Measurements from ENCODE around the gene SPAG4.
A peak's percentile ranks its signal among the peaks of the same experiment; 100 is the strongest.

Gene SPAG4

GRCh38 chr20:35615667-35616464 lies at the start of gene SPAG4:
TSS of gene SPAG4 (plus strand) at chr20:35615829. CDS start at chr20:35616004, 175 bp downstream.
- Mint-ChIP-seq H3K4me3 (peak within 1 kb of the TSS; percentile 88), H3K9me3 (no peaks in the 10 kb centered on the region), H3K27ac (peak within 1 kb of the TSS; percentile 92), H3K4me1 (peaks cover 41% of the 10 kb centered on the region), H3K27me3 (no peaks in the 10 kb centered on the region), H3K36me3 (no peaks in the 10 kb centered on the region)

DNA sequence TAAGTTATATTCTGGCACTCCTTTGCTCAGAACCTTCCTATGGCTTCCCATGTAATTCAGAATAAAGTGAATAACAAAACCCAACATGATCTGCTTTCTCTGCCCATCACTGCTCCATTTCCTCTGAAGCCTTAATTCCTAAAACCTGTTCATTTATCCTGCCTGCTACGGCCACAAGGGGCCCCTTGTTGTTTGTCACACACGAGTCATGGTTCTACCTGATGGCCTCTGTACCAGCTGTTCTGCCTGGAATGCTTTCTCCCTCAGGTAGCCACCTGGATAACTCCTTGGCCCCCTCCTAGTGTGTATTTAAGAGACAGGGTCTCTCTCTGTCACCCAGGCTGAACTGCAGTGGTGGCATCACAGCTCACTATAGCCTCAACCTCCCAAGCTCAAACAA lies 47.0 kb upstream of the SPAG4 start:
- H3K9me3 Mint-ChIP-seq, result peaks cover 6% of the 10 kb centered on the region
- no peak overlapping the region for H3K4me3 Mint-ChIP-seq
- H3K36me3 Mint-ChIP-seq, result peaks cover 2% of the 10 kb centered on the region
- no peak overlapping the region for H3K27ac Mint-ChIP-seq
- no peaks in the 10 kb centered on the region for H3K27me3 Mint-ChIP-seq
- no peaks in the 10 kb centered on the region for H3K4me1 Mint-ChIP-seq

DNA sequence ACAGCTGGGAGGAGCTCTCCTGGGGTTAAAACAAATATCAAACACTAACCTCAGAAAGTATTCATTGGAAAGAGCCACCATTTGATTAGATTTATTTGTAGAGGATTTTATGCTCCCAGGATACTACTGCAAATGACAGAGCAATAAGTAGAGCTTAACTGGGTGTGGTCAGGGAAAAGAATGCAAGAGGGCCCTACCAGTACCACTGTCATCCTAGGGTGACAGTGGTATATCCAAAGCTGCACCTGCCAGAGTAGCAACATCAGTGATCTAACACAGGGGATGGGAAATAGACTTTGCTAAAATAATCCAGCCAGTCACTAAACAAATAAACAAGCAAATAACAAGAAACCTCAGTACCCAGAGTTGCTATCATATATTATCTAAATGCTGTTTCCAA lies 44.1 kb upstream of the SPAG4 start:
- H3K36me3 Mint-ChIP-seq, result peaks cover 5% of the 10 kb centered on the region
- no peaks in the 10 kb centered on the region for H3K27me3 Mint-ChIP-seq
- no peak overlapping the region for H3K27ac Mint-ChIP-seq
- peaks cover 10% of the 10 kb centered on the region for H3K9me3 Mint-ChIP-seq
- no peaks in the 10 kb centered on the region for H3K4me1 Mint-ChIP-seq
- H3K4me3 Mint-ChIP-seq, result no peak overlapping the region

DNA sequence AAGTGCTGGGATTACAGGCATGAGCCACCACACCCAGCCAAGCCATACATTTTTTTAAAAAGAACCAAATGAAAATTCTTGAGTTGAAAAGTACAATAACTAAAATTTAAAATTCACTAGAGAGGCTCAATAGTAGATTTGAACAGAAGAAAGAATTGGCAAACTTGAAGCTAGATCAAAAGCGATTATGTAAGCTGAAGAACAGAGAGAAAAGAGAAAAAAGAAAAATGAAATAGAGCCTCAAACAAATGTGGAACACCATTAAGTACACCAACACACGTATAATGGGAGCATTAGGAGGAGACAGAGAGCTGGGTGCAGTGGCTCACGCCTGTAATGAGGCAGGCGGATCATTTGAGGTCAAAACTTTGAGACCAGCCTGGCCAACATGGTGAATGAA lies 42.8 kb upstream of the SPAG4 start:
- Mint-ChIP-seq H3K27me3 (no peaks in the 10 kb centered on the region), H3K36me3 (peaks cover 5% of the 10 kb centered on the region), H3K4me1 (no peaks in the 10 kb centered on the region), H3K4me3 (no peak overlapping the region), H3K9me3 (peaks cover 10% of the 10 kb centered on the region), H3K27ac (no peak overlapping the region)

- Mint-ChIP-seq H3K4me3 (no peak overlapping the region), H3K36me3 (peaks cover 5% of the 10 kb centered on the region), H3K9me3 (peaks cover 10% of the 10 kb centered on the region), H3K4me1 (no peaks in the 10 kb centered on the region), H3K27ac (no peak overlapping the region), H3K27me3 (no peaks in the 10 kb centered on the region)
These were observed 39.7 kb upstream of the SPAG4 start for GRCh38 chr20:35575958-35576357.

- Mint-ChIP-seq H3K36me3 (peaks cover 5% of the 10 kb centered on the region), H3K4me3 (no peak overlapping the region), H3K27ac (no peak overlapping the region), H3K27me3 (no peaks in the 10 kb centered on the region), H3K9me3 (peaks cover 16% of the 10 kb centered on the region), H3K4me1 (no peaks in the 10 kb centered on the region)
These were observed 38.8 kb upstream of the SPAG4 start for GRCh38 chr20:35576816-35577215.

GRCh38 chr20:35578469-35578868 lies 37.2 kb upstream of the SPAG4 start:
- Mint-ChIP-seq H3K27me3 (no peaks in the 10 kb centered on the region), H3K4me3 (no peak overlapping the region), H3K9me3 (peaks cover 10% of the 10 kb centered on the region), H3K36me3 (peaks cover 3% of the 10 kb centered on the region), H3K4me1 (no peaks in the 10 kb centered on the region), H3K27ac (no peak overlapping the region)

- Mint-ChIP-seq H3K4me3 (no peak overlapping the region), H3K9me3 (peaks cover 7% of the 10 kb centered on the region), H3K36me3 (no peaks in the 10 kb centered on the region), H3K4me1 (no peaks in the 10 kb centered on the region), H3K27ac (no peak overlapping the region), H3K27me3 (no peaks in the 10 kb centered on the region)
These were observed 36.4 kb upstream of the SPAG4 start for GRCh38 chr20:35579196-35579595.

DNA sequence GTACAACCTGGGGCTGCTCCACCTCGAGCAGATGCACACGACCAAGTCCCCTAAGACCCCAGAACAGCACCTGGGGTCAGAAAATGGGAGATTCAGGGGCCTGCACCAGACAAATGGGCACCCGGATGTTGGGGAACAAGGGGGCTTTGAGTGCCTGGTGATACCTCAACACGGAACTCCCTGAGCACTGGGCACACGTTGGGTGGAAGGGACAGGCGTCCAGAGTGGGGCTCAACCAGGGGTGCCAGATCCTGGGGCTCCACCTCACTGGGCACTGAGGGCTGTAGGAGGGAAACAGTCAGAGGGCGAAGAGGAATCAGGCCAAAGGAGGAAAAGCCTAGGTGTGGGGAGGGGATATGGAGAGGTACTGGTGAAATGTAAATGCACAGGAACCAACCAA lies 33.5 kb upstream of the SPAG4 start:
- no peak overlapping the region for H3K4me3 Mint-ChIP-seq
- peaks cover 6% of the 10 kb centered on the region for H3K9me3 Mint-ChIP-seq
- no peak overlapping the region for H3K27ac Mint-ChIP-seq
- H3K27me3 Mint-ChIP-seq, result no peaks in the 10 kb centered on the region
- no peaks in the 10 kb centered on the region for H3K36me3 Mint-ChIP-seq
- H3K4me1 Mint-ChIP-seq, result no peaks in the 10 kb centered on the region

- Mint-ChIP-seq H3K4me1 (no peaks in the 10 kb centered on the region), H3K4me3 (no peak overlapping the region), H3K27ac (no peak overlapping the region), H3K36me3 (no peaks in the 10 kb centered on the region), H3K9me3 (peaks cover 6% of the 10 kb centered on the region), H3K27me3 (no peaks in the 10 kb centered on the region)
These were observed 32.8 kb upstream of the SPAG4 start for GRCh38 chr20:35582741-35583404.

DNA sequence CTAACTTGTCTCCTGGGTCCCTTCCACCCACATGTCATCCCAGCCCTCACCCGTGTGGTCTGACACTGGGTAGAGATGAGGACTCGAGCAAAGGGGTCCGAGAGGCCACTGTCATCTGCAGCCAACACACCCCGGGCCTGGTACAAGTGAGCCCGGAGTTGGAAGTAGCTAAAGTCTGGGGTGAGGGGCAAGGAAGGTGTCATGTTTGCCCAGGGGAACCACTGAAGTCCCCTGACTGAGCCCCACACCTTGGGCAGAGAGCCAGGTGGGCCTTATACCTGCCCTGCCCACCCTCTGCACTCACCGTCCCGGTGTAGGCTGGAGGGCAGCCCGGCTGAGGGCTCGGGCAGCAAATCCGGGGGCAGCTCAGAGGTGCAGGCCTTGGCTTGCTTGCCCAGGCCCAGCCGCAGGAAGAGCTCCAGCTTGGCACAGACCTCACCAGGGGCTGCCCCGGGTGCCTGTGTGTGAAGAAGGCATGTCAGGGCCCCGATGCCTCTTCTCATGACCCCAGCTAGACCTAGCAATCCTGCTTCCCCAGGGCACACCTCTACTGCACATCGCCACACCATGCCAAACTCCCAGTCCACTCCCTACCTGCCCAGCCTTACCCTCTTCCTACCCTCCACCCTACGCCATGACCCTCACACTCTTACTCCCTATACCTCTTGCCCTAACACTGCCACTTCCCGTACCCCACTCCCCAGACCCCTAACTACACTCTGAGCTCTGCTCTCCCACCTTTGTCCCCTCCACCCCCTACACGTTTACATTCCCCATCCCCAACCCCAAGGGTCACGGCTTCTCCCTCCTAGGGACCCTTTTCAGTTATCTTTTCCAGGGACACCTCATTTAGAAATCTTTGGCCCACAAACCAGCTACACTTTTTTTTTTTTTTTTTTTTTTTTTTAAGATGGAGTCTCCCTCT lies 31.7 kb upstream of the SPAG4 start:
- peaks cover 6% of the 10 kb centered on the region for H3K9me3 Mint-ChIP-seq
- no peaks in the 10 kb centered on the region for H3K4me1 Mint-ChIP-seq
- no peaks in the 10 kb centered on the region for H3K36me3 Mint-ChIP-seq
- no peak overlapping the region for H3K4me3 Mint-ChIP-seq
- no peak overlapping the region for H3K27ac Mint-ChIP-seq
- H3K27me3 Mint-ChIP-seq, result no peaks in the 10 kb centered on the region

DNA sequence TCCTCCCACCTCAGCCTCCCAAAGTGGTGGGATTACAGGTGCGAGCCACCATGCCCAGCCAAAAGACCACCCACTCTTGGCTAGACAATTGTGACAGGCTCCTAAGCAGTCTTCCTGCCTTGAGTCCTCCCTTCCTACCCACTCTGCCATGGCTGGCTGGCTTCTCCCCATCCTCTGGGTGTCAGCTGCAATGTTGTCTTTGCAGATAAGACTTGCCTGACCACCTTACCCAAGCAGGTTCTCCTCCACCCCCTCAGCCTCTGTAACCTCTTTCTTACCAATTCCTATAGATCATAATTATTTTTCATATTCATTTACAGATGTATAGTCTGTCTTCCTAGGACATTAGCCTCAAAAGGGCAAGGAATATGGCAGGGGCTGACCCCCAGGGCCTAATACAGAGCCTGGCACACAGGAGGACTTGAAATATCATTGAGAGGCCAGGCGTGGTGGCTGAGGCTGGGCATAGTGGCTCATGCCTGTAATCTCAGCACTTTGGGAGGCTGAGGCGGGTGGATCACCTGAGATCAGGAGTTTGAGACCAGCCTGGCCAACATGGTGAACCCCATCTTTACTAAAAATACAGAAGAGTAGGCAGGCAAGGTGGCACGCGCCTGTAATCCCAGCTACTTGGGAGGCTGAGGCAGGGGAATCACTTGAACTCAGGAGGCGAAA lies 28.7 kb upstream of the SPAG4 start:
- Mint-ChIP-seq H3K4me3 (no peak overlapping the region), H3K4me1 (no peaks in the 10 kb centered on the region), H3K27me3 (no peaks in the 10 kb centered on the region), H3K27ac (no peak overlapping the region), H3K36me3 (no peaks in the 10 kb centered on the region), H3K9me3 (no peaks in the 10 kb centered on the region)

DNA sequence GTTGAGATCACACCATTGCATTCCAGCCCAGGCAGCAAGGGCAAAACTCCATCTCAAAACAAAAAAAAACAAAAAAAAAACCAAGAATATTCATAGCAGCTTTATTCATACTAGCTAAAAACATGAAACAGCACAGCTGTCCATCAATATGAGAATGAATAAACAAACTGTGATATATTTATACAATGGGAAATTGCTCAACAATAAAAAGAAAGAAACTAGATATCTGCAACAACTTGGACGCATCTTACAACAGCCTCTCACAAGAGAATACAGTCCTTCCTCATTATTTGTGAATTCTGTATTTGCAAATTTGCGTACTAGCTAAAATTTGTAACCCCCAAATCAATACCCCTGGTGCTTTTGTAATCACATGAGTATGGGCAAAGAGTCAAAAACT lies 28.2 kb upstream of the SPAG4 start:
- no peaks in the 10 kb centered on the region for H3K9me3 Mint-ChIP-seq

GRCh38 chr20:35588397-35588796 lies 27.2 kb upstream of the SPAG4 start:
- no peaks in the 10 kb centered on the region for H3K9me3 Mint-ChIP-seq
- H3K27me3 Mint-ChIP-seq, result no peaks in the 10 kb centered on the region
- no peaks in the 10 kb centered on the region for H3K36me3 Mint-ChIP-seq
- H3K4me1 Mint-ChIP-seq, result no peaks in the 10 kb centered on the region
- H3K4me3 Mint-ChIP-seq, result no peak overlapping the region
- H3K27ac Mint-ChIP-seq, result no peak overlapping the region

More for the DNA sequence above, 28.2 kb upstream of the SPAG4 start:
- Mint-ChIP-seq H3K27me3 (no peaks in the 10 kb centered on the region), H3K27ac (no peak overlapping the region), H3K4me1 (no peaks in the 10 kb centered on the region), H3K4me3 (no peak overlapping the region), H3K36me3 (no peaks in the 10 kb centered on the region)

DNA sequence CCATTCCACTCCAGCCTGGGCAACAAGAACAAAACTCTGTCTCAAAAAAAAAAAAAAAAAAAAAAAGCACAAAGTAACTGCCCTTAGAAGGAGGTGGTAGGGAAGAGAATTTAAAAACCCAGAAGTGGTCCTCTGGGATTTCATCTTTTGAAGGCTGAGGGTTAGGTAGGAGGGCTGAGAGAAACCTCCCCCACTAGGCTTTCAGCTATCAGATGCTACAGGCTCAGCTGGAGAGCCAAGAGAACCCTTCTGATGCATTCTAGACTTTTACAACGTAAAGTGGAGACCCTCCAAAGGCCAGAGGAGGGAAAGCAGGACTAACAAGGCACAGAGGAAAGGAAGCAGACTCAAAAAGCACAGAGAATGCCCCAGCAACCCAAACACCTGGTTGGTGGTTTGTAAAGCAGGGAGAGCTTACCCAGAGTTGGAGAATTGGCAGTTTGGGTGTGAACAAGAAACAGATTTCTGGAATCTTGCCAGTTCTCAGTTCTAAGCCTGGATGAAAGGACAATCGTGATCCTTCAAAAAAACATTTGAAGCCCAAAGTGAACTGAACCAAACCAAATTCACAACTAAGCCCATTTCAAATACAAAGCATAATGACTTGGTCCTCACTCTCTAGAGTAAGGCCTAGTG lies 23.2 kb upstream of the SPAG4 start:
- Mint-ChIP-seq H3K27ac (no peak overlapping the region), H3K36me3 (no peaks in the 10 kb centered on the region), H3K4me3 (no peak overlapping the region)

More for the DNA sequence above, 23.2 kb upstream of the SPAG4 start:
- H3K4me1 Mint-ChIP-seq, result no peaks in the 10 kb centered on the region
- no peaks in the 10 kb centered on the region for H3K27me3 Mint-ChIP-seq
- no peaks in the 10 kb centered on the region for H3K9me3 Mint-ChIP-seq
